LHCN-M2 (cell line): ENCODE data around the gene KCTD1. TPM values are rescaled to one million over a fixed set of nuclear protein-coding genes. Genes with fewer than 3 reads are reported as not detected.
"Not testable (repeated sequence)": the region's sequence is repeated elsewhere in the genome, so short reads cannot be mapped to it uniquely, and the experiment has no call there.

ENCODE experiments used
- DNase-seq: peaks from one replicate; pipeline ENCODE4 v3.0.0-alpha.2; 2012; ENCODE audit warnings: low read depth
- total RNA-seq: library from RNA; depleted of rRNA; stranded (reverse); fragments of >200 nt; gene quantifications from 2 replicates; pipeline ENCODE4 v1.2.3, GENCODE V29; 2014

KCTD1 gene
- total RNA-seq, 1 experiment from 2014 or later, result 9.9 TPM

GRCh38 chr18:26458526-26459232, 89.7 kb downstream of the KCTD1 start:
- DNase-seq, result peak; percentile 59

DNA sequence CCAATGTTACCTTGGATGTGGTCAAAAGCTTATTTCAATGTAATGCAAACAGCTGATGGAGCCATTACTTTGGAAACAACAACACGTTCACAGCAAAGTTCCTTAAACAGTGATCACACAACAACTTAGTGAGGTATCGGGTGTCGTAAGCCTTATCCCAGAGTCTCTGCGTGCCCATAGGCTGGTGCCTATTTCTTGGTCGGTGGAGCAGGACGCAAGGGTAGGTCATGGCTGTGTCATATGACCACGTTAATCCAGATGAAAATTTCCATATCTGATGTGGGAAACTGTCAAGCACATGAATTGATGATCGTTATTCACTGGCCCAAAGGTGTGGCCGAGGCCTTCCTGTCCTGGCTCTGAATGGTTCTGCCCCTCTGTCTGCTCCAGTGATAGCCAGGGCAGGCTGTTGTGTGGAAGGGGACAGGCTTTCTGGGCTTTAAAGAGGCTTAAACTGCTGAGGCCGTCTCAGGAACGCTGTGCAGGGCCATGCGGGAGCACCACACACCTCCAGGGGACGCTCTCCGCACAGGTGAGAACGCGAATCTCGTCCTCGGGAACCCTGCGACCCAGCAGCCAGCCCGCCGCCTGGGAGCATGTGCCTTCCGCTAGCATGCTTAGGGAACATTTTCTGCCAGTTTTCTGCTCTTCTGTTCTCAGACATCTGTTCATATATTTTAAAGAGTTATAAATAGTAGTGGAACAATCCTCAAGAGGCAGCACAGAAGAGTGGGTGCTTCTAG, 90.6 kb downstream of the KCTD1 start:
- DNase-seq, result no peak

- DNase-seq, result no peak
Observed at GRCh38 chr18:26457195-26457594, 91.2 kb downstream of the KCTD1 start.

DNA sequence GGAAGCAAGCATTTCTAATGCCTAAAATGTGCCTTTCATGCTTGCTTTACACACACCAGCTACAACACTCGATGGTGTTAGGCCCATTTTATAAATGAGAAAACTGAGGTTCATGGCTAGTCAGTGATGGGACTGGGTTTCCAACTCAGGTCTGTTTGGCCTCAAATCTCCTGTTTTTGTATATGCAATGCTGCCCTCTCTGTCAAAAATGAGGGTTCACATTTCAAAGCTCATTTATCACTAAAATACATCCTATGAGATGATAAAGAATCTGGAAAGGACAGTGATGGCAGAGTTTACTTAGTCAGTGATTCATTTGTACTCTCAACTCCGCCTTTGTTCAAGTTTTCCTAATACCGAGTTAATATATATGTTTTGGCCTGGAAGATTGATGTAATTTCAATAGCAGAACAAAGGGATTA, 92.3 kb downstream of the KCTD1 start:
- DNase-seq, result no peak

GRCh38 chr18:26455639-26456038, 92.7 kb downstream of the KCTD1 start:
- no peak for DNase-seq

- DNase-seq, result no peak
Observed at GRCh38 chr18:26454616-26455015, 93.7 kb downstream of the KCTD1 start.

DNA sequence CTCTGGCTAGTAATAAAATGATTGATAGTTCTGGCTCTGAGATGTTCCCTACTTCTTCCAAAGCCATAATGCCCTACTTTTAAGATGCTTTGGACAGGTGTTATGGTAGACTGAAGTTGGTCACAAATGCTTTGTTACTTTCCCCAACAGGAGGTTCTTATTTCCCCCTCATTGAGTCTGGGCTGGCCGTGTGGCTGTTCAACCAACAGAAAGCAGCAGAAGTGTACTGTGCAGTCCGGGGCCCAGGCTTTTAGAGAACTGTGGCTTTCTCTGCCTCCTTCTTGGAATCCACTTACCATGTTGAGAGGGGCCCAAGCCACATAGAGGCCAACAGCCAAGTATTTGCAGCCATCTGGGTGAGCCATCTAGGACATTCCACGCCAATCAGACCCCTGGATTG, 94.2 kb downstream of the KCTD1 start:
- DNase-seq, result no peak

DNA sequence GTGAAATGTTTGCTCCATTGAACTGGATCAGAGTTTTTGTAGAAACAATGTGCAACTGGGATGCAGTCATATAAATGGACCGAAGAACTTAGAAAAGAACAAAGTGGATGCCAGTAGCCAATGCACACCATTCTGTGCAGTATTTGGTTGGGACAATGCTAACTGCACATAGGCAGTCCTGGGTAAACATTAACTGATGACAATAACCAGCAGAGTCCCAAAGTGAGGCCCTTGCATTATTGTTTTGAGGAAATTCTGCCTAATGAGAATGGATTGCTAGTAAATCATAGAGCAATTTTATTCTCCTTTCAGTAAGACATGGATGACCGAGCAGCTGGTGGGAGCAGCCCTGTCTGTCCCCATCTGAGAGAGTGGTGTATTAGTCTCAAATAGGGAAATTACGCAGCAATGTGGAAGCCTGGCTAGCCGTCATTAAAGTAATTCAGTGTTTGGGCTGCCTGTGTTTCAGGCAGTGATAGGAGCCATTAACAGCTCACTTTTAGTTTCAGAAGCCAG, 94.9 kb downstream of the KCTD1 start:
- DNase-seq, result no peak

GRCh38 chr18:26450989-26451682, 97.2 kb downstream of the KCTD1 start:
- DNase-seq, result no peak

DNA sequence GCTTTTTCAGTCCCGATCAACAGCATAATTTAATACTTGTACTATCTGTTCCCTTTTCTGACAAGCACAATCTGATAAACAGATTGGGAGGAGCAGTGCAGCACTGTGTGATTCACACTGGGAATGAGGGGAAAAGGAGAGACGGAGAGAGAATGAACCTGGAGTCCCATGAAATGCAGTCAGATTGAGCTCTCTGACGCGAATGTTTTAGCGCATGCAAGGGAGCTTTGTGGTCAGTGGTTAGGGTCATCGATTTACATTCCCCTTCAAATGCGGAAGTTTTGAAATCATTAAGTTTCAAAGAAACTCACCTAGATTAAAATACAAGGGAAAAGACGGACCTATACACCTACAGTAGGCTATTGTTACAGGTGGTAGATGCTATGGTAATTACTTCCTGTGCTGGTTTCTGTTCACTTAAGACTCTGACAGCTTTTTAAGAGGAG, 99.6 kb downstream of the KCTD1 start:
- DNase-seq, result no peak

- DNase-seq, result no peak
Observed at GRCh38 chr18:26443853-26444252, 104.5 kb downstream of the KCTD1 start.

DNA sequence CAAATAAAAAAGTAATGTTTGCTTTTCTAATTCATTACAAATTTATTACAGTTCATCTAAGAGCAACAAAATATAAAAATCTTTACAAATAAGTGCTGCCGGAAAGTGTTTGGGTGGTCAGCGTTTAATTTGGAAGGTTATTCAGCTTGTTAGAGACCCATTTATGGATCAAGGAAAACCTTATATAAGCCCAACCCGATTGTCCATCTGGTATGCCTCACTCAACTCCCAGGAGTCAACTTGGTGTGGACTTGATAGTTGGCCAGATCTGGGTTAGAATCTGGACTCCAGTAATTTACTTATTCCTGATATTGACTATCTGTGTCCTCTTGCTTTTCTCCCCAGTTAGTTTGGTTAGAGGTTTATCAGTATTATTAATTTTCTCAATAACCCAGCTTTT, 106.2 kb downstream of the KCTD1 start:
- DNase-seq, result no peak

DNA sequence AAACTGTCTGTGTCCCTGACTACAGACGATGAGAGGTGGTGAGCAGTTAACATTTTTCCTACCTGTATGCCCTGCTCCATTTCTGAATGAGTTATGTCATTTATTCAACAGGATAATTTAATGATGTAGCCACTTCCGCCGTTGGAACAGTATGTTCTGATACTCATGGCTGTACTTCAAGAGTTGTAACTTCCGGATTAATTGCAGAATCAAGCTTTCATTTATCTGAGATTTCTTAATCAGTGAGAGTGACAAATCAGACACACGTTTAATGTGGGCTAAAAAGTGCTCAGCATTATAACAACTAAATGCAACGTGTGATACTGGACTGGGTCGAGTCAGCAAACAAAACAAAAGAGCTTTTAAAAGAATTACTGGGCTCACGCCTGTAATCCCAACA, 107.7 kb downstream of the KCTD1 start:
- peak; percentile 19 for DNase-seq

GRCh38 chr18:26439537-26439936, 108.8 kb downstream of the KCTD1 start:
- DNase-seq, result no peak

- no peak for DNase-seq
Observed at GRCh38 chr18:26438980-26439379, 109.4 kb downstream of the KCTD1 start.

DNA sequence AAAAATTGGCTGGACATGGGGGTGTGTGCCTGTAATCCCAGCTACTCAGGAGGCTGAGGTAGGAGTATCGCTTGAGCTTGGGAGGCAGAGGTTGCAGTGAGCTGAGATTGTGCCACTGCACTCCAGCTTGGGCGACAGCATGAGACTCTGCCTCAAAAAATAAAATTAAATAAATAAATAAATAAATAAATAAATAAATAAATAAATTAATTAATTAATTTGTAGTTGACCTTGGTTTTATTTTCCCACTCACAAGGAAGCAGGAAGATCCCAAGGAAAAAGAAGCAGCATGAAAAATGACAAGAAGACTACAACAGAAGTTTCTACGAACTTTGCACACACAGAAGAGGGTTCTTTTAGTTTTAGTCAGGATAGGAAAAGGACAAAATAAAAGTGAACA, 110.7 kb downstream of the KCTD1 start:
- not testable (repeated sequence) for DNase-seq

GRCh38 chr18:26436176-26437051, 111.9 kb downstream of the KCTD1 start:
- peak; percentile 76 for DNase-seq

- DNase-seq, result no peak
Observed at GRCh38 chr18:26435415-26436095, 112.8 kb downstream of the KCTD1 start.

DNA sequence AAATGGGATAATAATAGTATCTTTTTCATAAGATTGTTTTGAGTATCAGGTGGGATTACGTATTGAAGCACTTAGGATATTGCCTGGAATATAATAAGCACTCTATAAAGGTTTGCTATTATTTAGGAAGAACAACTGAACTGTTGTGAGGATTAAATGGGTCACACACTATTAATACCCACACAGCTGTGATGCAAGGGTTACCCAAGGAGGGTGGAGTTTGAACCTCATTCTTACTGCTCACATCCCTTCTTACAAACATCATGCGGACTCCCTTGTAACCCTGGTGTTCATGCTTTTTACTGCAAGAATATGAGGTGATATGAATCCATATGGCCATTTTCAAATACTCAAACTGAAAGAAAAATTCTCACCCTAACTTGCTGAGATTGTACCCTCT, 113.5 kb downstream of the KCTD1 start:
- no peak for DNase-seq

GRCh38 chr18:26432651-26433424, 115.5 kb downstream of the KCTD1 start:
- no peak for DNase-seq
